ENCODE measurements around the gene SUPT6H. TPM values are rescaled to one million over a fixed set of nuclear protein-coding genes. Genes with fewer than 3 reads are reported as not detected.

Gene SUPT6H
- total and polyA plus RNA-seq, 2 of the 4 experiments (the other 2 are of a cell fraction): 41.4 to 44.8 TPM

DNA sequence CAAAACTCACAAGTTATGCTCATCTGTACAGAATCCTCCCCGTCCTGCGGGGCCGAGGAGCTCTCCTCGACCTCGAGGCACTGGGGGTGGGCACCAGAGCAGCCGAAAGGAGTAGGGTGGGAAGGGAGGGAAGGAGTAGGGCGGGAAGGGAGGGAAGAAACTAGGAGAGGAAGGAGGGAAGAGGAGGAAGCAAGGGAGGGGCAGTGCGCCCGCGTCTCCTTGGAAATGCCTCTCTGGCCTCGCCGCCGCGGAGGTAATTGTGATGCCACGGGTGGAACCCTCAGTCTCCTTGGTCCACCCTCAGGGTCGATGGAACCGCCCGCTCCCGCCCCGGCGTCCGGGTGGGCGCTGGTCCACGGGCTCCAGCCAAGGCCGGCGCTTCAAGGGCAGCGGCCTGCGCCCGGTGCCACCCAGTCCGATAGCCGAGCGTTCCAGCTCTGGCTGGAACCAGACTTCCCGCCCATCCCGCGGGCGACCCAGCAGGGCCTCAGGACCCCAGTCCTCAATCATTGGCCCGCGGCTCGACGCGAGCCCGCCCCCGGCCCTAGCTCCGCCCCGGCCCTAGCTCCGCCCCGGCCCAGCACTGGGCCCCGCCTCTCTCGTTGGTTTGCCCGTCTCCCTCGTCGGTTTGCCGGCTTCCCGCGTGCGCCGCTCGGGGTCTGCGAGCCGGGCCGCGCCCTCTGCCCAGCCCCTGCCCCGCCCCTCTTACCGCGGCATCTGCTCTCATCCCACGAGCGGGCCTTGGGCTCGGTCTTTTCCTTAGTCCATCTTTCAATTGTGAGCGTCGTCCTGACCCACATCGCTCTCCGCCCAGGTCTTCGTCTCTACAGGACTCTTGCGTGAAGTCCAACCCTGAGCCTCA, 49.1 kb downstream of the SUPT6H start:
- Histone ChIP-seq H3K4me3 (ENCODE audit: insufficient read depth, low read depth, low read length) (peak overlapping the region; percentile 65), H3K4ac (ENCODE audit: low read depth, low read length) (peak overlapping the region; percentile 93), H3K18ac (ENCODE audit: low read depth, low read length) (peak overlapping the region; percentile 81), H4K91ac (ENCODE audit: insufficient read depth, low read depth, low read length) (peak overlapping the region; percentile 91), H2AK9ac (replicated peaks; ENCODE audit: low read depth, low read length, poor library complexity) (peak overlapping the region; percentile 93), H3K23ac (ENCODE audit: low read depth, low read length) (peak overlapping the region; percentile 87), H2AFZ (replicated peaks; ENCODE audit: low read length, poor library complexity) (peak overlapping the region; percentile 90), H3K36me3 (ENCODE audit: control insufficient read depth, insufficient read depth, low read length) (peaks cover 35% of the 10 kb centered on the region), H3K27me3 (ENCODE audit: control insufficient read depth, insufficient read depth, low read length) (no peaks in the 10 kb centered on the region), H4K8ac (ENCODE audit: low read depth in 2 of 2, low read length in 2 of 2) (peak overlapping the region; percentile 82 to 87), H3K79me1 (ENCODE audit: low read depth in 1 of 2, low read length in 2 of 2) (peaks cover 6 to 46% of the 10 kb centered on the region in 2 experiments; a peak in 3 of 4 replicates), H3K9ac (ENCODE audit: low read depth, low read length) (peak overlapping the region; percentile 89), H2BK5ac (ENCODE audit: low read depth, low read length, poor library complexity, severe bottlenecking) (peak overlapping the region; percentile 86), H2BK20ac (ENCODE audit: low read depth, low read length) (no peak overlapping the region), H2BK120ac (ENCODE audit: low read depth, low read length) (peak overlapping the region; percentile 36), H3K9me1 (ENCODE audit: insufficient read depth, low read length) (peaks cover 24% of the 10 kb centered on the region), H3K4me2 (ENCODE audit: low read depth, low read length) (peak overlapping the region; percentile 97), H3K4me1 (ENCODE audit: control insufficient read depth, insufficient read depth, low read length) (peaks cover 12% of the 10 kb centered on the region), H2BK15ac (ENCODE audit: low read depth, low read length) (no peak overlapping the region), H4K20me1 (ENCODE audit: insufficient read depth, low read length) (peaks cover 18% of the 10 kb centered on the region; the same call in 1 of the 2 replicates), H3K9me3 (ENCODE audit: control insufficient read depth, insufficient read depth, low read length) (no peaks in the 10 kb centered on the region), H4K5ac (ENCODE audit: low read depth, low read length) (peak overlapping the region; percentile 83), H3K56ac (ENCODE audit: extremely low read depth, insufficient read depth, low read length) (peak overlapping the region; percentile 97), H3K14ac (replicated peaks; ENCODE audit: low read depth, low read length) (peak overlapping the region; percentile 95), H3K27ac (ENCODE audit: insufficient read depth, low read length) (peak overlapping the region; percentile 97), H2AK5ac (ENCODE audit: low read depth, low read length) (peak overlapping the region; percentile 98)
- ChIA-PET CTCF (interaction anchor here (0.6 to 1.7 kb wide), 2 partner anchors 16 to 39 kb away, joined by 3 to 9 read pairs; partner anchors contain the start of gene TLCD1), POLR2A (ENCODE audit: unreplicated experiment) (interaction anchor here (0.6 to 1.5 kb wide), 5 partner anchors 8 to 43 kb away, joined by 3 to 6 read pairs (median 3); partner anchors contain the start of gene RPL23A)
- peak; percentile 95 for ATAC-seq (ENCODE audit: low read depth)
- WGBS, 2 experiments (ENCODE audit: extremely low coverage in 2 of 2, insufficient read length in 1 of 2): 1% methylated on average over 38 of the region's 74 CpGs; no CpG with 5 or more reads in 1 of the 2 experiments
- intact Hi-C loops (cut with micrococcal nuclease) (loop anchor here (2.0 kb wide), 1 partner anchor 66 kb away; the partner anchor contains the start of gene BLTP2), dilution Hi-C loops (cut with HindIII; ENCODE audit: low sequenced_read_pairs, unreplicated experiment) (no loop called here), in situ Hi-C loops (cut with MboI; ENCODE audit: low sequenced_read_pairs) (no loop called here)
- peak; percentile 85 for DNase-seq
- no TSS peak for BruUV-seq (replicated peaks)
- TF ChIP-seq FOS (IDR thresholded peaks at IDR 0.05; ENCODE audit: low read depth, low read length): no peak
- no peak for TF ChIP-seq CEBPB (IDR thresholded peaks at IDR 0.05; ENCODE audit: low read depth, low read length)
- TF ChIP-seq CHD1 (IDR thresholded peaks at IDR 0.05; ENCODE audit: low read depth, low read length): no peak
- TF ChIP-seq SMC3 (IDR thresholded peaks at IDR 0.05; ENCODE audit: low read depth, low read length): no peak
- TF ChIP-seq MXI1 (IDR thresholded peaks at IDR 0.05; ENCODE audit: borderline replicate concordance, low read depth, low read length): peak; percentile 85
- TF ChIP-seq NFE2L2 (IDR thresholded peaks at IDR 0.05; ENCODE audit: low read depth, low read length): no peak
- no peak for TF ChIP-seq USF2 (IDR thresholded peaks at IDR 0.05; ENCODE audit: low read depth, low read length)
- TF ChIP-seq RAD21 (IDR thresholded peaks at IDR 0.05; ENCODE audit: low read length): no peak
- no peak for TF ChIP-seq MAFK (IDR thresholded peaks at IDR 0.05; ENCODE audit: low read depth, low read length)
- no peak for TF ChIP-seq RFX5 (IDR thresholded peaks at IDR 0.05; ENCODE audit: low read depth, low read length)
- TF ChIP-seq, protein P1, sequence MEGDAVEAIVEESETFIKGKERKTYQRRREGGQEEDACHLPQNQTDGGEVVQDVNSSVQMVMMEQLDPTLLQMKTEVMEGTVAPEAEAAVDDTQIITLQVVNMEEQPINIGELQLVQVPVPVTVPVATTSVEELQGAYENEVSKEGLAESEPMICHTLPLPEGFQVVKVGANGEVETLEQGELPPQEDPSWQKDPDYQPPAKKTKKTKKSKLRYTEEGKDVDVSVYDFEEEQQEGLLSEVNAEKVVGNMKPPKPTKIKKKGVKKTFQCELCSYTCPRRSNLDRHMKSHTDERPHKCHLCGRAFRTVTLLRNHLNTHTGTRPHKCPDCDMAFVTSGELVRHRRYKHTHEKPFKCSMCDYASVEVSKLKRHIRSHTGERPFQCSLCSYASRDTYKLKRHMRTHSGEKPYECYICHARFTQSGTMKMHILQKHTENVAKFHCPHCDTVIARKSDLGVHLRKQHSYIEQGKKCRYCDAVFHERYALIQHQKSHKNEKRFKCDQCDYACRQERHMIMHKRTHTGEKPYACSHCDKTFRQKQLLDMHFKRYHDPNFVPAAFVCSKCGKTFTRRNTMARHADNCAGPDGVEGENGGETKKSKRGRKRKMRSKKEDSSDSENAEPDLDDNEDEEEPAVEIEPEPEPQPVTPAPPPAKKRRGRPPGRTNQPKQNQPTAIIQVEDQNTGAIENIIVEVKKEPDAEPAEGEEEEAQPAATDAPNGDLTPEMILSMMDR (conservative IDR thresholded peaks at IDR 0.05; ENCODE audit: low read depth, low read length): no peak
- peak; percentile 8; the same call in 1 of the 2 replicates for TF ChIP-seq MAZ (IDR thresholded peaks at IDR 0.05; ENCODE audit: borderline replicate concordance, low read depth, low read length)
- no peak for TF ChIP-seq BHLHE40 (IDR thresholded peaks at IDR 0.05; ENCODE audit: low read depth, low read length)
- TF ChIP-seq RCOR1 (IDR thresholded peaks at IDR 0.05; ENCODE audit: insufficient replicate concordance, low read length): no peak

All from IMR-90 (cell line).